NCI-H2196 (cell line): ENCODE results near the gene SUPT6H.
A peak's percentile ranks its signal among the peaks of the same experiment; 100 is the strongest.
"Not testable (repeated sequence)": the region's sequence is repeated elsewhere in the genome, so short reads cannot be mapped to it uniquely, and the experiment has no call there.

ENCODE experiments used
- DNase-seq: peaks from one replicate; lab custom pipeline; 2025; ENCODE audit not compliant: unreplicated experiment; lab: John Stamatoyannopoulos, UW

SUPT6H gene

DNA sequence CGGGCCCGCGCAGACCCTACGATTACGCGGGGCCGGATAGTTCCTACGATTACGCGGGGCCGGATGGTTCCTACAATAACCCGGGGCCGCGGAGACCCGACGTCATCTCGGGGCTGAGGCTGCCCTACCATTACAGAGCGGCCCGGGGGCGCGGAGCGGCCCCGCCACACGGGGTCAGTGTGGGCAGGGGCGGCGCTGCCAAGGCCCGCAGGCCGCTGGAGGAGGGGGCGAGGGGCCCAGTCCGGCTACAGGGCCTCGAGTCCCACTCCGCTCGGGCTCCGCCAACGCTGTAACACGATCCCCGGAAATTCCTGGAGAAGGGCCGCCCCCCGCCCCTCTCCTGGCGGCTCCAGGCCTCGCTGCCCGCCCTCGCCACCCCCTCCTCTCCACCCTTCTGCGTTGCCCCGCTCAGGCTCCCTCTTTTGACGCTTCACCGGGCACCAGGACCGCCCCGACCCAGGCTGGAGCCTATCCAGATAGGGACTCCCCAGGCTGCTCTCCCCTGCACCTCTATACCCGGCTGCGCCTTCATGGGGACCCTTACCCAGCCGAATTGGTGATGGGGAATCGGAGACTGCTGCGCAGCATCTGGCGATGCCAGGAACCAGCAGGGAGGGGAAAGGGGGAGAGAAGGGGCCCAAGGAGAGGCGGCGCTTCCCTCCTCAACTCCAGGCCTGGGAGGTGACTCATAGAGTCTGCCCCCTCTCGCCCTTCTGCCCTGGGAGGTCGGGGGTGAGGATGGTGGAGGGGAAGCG, 55.8 kb downstream of the SUPT6H start, which contains the start of gene RAB34:
Gene RAB34, minus strand, starts transcription at position 291 of the 755 bp plus-strand sequence. CDS start 602 bp downstream, outside the sequence.
- no peak for DNase-seq

DNA sequence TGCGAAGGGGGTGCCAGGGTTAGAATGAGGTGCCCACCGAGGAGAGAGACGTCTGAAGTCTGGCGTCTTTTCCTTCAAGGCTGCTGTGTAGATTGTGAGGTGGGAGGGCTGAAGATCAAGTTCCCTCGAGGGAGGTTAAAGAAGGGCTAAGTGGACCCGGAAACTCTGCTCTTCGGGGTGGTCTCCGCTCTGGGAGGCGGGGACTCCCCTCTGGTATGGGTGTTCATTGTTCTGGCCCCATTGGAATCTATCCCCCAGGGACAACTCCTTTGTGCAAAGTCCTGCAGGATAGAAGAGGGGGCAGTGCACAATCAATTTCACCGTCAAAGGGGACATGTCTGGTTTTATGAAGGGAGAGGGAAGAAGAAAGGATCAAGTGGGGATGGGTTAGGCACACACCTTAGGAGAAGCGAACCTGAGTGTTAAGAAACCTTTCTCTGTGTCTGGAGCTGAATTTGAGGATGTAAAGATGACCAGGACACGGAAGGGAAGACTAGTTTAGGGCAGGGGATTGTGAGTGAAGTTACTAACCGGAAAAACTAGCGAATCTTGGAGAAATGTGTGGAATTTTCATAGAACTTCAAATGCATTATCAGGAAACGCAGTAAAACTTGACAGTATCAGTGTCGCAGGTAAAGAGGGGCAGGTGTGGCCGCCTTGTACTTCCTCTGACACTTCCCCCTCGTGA, 56.5 kb downstream of the SUPT6H start:
- no peak for DNase-seq

DNA sequence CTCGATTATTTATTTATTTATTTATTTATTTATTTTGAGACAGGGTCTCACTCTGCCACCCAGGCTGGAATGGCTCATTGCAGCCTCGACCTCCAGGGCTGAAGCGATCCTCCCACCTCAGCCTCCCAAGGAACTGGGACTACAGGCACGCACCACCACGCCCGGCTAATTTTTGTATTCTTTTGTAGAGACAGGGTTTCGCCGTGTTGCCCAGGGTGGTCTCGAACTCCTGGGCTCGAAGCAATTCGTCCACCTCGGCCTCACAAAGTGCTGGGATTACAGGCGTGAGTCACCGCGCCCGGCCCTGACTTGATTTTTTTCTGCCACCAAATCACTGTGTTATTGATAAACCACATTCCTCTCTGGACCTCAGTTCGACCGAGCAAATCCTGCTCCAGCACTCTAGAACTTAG, 57.0 kb downstream of the SUPT6H start:
- DNase-seq = no peak

DNA sequence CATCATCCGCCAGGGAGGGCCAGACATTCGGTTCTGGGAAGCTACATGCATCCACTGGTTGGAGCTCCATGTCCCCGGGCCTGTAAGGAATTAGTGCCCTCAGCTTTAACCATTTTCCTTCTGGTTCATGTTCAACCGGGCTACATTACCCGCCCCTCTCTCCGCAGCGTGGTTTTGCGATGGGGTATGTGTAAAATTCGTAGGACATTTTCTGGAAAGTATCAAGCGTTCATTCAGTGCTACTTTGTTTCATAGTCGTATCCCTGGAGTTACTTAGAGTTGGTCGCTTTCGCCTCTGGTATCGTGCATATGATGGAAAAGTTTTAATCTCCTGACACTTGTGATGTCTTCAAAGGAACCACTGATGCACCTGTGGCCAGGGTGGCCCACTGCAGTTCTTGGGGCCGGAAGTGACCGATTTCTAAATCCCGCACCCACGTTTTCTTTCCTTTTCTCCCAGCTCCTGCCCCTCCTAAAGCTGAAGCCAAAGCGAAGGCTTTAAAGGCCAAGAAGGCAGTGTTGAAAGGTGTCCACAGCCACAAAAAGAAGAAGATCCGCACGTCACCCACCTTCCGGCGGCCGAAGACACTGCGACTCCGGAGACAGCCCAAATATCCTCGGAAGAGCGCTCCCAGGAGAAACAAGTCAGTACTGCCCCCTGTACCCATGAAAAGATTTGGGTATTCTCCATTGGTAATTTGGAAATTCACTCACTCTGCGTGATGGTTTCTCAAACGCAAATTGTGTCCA, 58.4 kb downstream of the SUPT6H start:
- DNase-seq = no peak

DNA sequence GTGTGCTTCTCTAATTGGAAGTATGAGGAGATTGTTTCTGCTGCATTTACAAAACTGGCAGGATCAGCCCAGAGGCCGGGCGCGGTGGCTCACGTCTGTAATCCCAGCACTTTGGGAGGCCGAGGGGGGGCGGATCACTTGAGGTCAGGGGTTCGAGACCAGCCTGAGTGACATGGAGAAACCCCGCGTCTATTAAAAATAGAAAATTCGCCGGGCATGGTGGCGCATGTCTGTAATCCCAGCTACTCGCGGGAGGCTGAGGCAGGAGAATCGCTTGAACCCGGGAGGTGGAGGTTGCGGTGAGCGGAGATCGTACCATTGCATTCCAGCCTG, 59.0 kb downstream of the SUPT6H start:
- DNase-seq = not testable (repeated sequence)

DNA sequence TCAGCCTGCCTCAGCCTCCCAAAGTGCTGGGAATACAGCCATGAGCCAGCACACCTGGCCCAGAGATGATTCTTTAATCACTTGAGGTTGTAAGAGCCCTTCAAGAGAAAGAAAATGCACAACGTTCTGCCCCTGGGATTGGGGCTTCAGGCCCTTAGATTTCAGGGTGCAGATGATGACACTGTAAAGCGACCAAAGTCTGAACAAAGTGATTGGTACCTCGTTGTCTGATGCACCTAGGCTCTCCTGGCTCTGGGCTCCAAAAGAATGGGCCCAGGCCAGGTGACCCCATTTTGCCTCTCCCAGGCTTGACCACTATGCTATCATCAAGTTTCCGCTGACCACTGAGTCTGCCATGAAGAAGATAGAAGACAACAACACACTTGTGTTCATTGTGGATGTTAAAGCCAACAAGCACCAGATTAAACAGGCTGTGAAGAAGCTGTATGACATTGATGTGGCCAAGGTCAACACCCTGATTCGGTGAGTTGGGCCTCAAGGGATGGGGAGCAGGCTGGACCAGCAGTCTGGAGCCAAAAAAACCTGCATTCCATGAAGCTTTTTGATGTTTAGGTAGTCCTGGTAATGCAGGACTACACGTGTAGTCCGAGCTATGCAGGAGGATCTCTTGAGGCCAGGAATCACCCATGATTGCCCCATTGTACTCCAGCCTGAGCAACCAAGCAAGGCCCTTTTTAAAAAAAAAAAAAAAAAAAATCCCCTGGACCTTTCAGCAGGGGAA, 60.6 kb downstream of the SUPT6H start:
- no peak for DNase-seq

DNA sequence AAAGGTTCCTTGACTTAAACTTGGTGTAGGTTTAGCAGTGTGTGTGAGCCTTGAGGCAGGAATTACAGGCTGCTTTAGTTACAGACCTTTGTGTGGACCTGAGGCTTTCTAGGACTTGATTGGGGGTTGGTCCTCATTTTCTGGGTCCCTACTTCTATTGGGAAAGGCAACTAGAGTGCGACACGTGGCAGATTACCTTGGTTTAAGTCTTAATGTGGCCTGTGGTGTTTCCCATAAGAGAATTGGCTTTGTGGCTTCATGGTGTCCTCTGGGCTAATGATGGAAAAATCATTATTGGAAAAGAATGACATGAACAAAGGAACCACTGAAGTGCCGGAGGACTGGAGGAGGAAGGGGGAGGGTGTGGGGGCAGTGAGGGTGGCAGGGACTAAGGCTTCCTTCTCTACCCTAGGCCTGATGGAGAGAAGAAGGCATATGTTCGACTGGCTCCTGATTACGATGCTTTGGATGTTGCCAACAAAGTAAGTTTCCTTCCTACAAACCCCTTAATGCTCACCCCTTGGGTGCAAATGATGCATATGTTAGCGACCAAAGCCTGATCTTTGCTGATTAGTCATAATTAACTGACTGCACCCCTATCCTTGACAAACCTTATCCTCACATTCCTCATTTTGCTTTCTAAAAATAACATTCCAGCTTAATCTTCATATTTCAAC, 61.3 kb downstream of the SUPT6H start:
- no peak for DNase-seq

DNA sequence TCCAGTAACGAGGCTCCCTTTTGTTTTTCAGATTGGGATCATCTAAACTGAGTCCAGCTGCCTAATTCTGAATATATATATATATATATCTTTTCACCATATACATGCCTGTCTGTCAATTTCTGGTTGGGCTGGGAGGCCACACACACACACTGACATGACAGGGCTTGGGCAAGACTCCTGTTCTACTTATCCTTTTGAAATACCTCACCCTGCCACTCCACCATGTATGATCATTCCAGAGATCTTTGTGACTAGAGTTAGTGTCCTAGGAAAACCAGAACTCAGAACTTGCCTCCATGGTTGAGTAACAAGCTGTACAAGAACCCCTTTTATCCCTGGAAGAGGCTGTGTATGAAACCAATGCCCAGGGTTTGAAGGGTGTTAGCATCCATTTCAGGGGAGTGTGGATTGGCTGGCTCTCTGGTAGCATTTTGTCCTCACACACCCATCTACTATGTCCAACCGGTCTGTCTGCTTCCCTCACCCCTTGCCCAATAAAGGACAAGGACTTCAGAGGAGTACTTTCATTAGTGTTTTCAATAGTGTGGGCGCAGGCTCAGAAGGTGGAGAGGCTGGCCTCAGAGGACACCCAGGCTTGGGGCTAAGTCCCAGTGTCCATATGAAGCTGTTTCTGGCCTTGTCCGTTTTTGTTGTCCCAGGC, 62.0 kb downstream of the SUPT6H start:
- not testable (repeated sequence) for DNase-seq

DNA sequence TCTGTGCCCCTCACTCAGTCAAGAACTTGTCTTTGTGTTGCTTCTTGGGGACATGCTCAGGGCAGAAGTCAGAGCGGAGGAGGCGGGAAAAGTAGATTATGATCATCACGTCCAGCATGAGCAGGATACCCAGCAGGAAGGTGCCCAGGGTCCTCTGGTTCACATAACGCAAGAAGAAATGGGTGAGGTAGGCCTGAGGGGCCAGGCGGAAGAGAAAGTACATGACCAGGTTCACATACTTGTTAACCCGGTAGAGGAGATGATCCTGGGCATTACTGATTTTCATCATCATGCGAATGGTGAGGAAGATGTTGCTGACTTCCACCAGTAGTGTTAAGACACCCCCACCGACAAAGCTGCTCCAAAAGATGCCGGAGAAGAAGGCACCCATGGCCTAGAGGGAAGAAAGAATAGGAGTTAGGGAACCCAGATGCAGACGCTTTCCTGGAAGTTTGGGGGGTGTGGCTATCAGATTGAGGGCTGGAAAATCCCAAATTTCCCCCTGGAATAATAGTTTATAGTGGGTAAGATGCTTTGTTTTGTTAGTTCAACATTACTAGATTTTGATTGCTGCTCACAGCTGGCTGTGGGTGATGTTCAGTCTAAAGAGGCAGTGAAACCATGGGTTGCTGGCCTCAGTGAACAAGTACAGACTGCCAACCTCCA, 62.6 kb downstream of the SUPT6H start:
- DNase-seq = no peak

DNA sequence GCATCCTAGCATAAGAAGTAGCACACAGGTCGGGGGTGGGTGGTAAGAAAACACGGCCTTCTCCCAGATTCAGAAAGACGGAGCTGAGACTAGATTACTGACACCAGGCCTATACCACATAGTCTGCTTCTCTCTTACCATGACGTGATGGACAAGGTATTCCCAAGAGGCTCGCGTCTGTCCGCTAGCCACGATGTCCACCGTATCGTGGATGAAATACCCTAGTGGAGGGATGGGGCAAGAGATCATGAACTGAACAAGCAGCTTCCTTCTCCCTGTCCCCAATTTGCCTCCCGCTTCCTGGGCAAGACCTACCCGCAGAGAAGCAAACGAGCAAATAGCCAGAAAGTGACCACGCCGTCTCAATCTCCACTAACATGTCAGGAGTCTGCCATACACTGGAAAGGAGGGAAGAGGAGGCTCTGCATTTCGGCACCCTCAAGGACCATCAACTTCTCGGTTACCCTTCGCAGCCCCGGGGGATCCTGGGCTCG, 63.2 kb downstream of the SUPT6H start:
- no peak for DNase-seq

DNA sequence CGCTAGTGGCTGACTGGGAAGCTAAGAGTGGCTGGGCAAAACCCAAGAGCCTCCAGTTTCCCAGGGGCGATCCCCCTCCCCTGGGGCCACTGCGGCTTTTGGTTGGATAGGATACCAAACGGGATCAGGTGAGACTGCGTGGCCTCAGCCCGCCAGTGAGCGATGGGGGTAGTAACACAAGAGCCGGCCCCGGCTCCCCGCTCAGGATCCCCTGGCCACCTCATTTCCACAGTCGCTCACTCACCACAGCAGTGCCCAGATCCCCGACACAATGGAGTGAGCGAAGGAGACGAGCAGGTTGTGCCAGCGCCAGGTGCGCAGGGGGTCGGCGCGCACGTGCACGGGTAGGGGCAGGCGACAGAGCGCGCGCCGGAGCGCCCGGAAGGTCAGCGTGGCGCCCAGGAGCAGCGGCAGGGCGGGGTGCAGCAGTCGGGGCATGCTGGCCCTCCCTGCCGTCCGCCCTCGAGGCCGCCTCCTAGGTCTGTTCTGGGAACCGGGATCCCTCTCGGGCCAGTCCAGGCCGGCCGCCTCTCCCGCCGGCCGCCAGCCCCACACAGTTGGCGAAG, 63.7 kb downstream of the SUPT6H start:
- DNase-seq = peak; percentile 75

DNA sequence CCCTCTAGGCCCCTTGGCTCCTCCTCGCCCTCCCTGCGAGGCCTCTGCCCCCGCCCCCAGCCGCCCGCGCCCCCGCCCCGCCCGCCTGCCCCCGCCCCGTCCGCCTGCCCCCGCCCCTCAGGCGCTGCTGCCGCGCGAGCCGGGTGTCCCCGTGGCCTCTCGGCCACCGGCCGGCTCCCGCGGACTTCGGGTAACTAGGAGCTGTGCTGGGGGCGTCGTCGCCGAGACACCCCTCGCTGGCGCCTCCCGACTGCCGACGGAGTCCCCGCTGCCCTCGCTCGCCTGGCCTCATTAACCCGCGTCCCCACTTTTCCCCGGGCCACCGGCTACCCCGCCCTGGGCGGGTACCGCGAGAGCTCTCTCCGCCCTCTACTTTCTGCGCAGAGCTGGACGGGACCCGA, 64.2 kb downstream of the SUPT6H start, which contains the start of gene TLCD1:
Gene TLCD1, minus strand, starts transcription at position 8 of the 401 bp plus-strand sequence. CDS start 136 bp downstream, outside the sequence.
- DNase-seq = peak; percentile 48

DNA sequence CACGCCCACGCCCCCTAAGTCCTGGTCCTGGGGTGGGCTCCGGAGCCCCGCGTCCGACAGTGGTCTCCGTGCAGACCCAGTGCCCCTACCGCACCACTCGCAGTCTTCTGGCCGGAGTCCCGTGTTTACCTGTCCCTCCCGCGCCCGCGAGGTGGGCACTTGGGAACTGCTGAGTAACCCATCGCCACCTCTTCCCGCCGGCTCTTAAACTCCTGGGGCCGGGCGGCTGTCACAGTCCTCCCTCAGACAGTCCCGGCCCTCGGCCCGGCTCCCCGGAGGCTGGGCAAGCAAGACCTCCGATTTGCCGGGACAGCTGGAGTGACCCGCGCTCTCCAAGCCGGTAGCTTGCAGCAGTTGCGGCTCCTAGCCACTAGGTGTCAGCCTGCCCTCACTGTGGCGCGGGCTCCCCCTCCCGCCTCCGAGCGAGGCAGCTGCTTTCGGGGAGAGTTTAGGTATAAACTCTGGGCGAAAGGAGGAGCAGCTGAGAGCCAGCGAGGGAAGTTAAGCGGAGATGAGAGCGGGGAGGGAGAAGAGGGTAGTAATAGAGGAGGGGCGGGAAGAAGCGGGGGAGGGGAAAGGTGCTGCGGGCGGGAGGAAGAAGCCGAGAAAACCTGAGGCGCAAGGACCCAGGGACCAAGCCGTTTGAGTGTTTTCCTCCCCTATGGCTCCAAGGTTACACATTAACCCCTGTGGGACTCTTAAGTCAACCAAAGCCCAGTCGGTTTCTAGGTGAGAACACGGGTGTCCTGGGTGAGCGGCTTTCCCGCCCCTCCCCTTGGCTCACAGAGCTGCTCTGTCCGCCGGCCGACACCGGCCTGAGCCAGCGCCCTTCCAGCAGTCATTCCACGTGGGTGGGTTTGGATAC, 64.9 kb downstream of the SUPT6H start:
- peak; percentile 86 for DNase-seq

DNA sequence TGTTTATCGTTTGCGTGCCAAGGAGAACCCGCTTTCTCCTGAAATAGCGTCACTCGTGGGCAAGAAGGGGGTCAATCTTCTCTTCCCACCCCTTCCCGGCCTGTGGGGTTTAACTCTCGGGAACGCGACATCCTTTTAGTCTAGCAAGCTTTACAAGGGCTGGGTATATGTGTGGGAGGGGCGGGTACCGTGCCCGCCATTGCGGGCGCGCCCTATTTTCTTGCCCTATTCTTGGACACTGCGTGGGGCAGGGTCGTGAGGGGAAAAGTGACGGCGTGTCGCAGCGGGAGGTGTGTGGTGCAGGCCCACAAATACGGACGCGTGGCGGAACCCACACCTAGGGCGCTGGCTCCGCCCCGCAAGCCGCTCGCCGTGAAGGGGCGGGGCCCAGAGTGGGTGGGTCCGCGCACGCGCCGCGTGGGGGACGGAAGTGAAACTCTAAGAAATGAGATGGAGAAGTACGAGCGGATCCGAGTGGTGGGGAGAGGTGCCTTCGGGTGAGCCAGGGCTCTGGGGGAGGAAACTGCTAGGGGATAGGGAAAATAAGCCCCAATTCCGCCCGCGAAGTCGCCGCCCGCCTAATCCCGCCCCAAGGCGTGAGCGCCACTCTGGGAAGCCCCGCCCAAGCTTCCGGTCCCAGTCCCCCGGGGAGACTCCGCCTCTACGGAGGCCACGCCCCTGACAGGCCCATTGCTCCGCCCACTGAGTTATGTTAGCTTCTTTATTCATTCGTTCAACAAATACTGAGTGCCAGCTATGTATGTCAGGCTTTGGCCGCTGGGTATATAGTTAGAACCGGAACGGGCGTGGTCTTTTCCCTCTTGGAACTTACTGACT, 66.6 kb downstream of the SUPT6H start, which contains the start of gene NEK8:
Gene NEK8, plus strand, starts transcription at position 425 of the 837 bp plus-strand sequence. Its CDS starts 26 bp downstream, at position 451.
- DNase-seq = peak; percentile 85

DNA sequence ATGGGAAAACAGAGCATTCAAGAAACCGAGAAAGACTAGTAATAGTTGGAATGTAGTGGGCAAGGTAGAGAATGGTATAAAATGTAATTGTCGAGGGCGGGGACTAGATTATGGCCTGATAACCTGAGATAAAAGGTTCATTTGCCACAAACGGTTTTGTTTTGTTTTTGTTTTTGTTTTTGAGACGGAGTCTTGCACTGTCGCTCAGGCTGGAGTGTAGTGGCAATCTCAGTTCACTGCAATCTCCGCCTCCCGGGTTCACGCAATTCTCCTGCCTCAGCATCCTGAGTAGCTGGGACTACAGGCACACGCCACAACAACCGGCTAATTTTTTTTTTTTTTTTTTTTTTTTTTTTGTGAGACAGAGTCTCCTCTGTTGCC, 67.9 kb downstream of the SUPT6H start:
- no peak for DNase-seq

DNA sequence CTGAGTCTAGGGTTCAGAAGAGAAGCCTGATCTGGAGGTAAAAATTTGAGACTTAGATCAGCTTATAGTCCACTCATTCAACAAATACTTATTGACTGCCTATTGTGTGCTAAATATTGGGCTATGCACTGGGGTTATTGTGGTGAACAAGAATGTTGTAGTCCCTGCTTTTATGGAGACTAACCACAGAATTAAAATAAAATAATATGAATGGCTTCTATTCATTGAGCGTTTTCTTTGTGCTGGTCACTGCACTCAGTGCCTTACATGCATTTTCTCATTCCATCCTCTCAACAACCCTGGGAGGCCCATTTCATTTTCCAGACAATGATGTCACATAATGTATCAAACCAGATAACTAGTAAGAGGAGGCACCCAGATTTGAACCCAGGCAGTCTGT, 71.3 kb downstream of the SUPT6H start:
- no peak for DNase-seq

DNA sequence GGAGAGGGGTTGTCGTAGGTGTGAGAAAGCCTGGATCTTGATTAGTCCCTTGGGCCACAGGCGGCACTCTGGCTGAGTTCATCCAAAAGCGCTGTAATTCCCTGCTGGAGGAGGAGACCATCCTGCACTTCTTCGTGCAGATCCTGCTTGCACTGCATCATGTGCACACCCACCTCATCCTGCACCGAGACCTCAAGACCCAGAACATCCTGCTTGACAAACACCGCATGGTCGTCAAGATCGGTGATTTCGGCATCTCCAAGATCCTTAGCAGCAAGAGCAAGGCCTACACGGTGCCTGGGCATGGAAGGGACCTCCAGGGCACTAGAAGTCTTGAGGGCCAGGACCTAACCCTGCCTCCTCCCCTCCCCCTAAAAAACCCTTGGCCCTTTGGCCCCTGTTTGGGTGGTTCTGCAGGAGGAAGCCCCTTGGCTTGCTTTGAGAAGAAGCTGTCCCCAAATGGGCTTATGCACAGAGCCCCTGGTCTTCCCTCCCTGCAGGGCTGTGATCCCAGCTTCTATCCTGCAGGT, 72.8 kb downstream of the SUPT6H start:
- no peak for DNase-seq
